Measurements from ENCODE around the gene SYT8. TPM values are rescaled to one million over a fixed set of nuclear protein-coding genes. Genes with fewer than 3 reads are reported as not detected.
"Not testable (repeated sequence)": the region's sequence is repeated elsewhere in the genome, so short reads cannot be mapped to it uniquely, and the experiment has no call there.

The SYT8 gene
- total and polyA plus RNA-seq, 2 donors (not counting 1 experiment from before 2014, with no cell fraction given), result not detected

DNA sequence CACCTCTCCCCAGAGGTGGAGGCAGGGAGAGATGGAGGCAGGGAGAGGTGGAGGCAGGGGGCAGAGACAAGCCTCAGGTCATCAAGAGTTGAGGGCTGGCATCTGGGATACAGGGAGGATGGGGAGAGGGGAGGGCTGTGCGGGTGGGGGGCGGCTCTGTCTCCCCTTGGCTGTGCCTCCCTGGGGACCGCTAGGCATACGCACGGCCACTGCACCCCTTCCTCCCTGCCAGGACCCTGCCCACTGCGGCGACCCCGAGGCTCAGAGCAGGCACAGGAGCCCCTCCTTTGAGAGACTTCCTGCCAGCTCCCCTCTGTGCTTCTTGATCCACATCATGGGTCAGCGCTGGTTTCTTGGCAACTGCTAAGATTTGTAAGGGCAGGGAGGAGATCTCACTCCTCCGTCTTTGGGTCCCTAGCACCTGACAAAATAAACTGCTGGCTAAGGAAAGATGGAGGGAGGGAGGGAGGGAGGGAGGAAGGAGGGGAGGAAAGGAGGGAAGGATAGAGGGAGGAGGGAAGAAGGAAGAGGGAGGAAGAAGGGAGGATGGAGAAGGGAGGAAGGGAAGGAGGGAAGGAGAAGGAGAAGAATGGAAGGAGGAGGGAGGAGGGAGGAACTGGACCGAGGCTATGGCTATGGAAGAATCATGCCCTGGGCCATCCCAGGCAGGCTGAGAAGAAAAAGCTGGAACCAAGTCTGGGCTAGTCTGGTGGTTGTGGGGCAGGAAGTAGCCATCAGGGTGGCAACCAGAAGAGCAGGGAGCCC, 38.4 kb downstream of the SYT8 start:
- intact Hi-C loops (cut with micrococcal nuclease), result no loop called here
- Mint-ChIP-seq H3K27ac (peak overlapping the region; percentile 59), H3K4me3 (no peak overlapping the region), H3K9me3 (ENCODE audit: insufficient read depth) (no peaks in the 10 kb centered on the region), H3K27me3 (no peaks in the 10 kb centered on the region), H3K4me1 (peaks cover 61% of the 10 kb centered on the region)
- Histone ChIP-seq H3K9ac (ENCODE audit: low read length) (no peak overlapping the region), H3K4me2 (replicated peaks; ENCODE audit: low read depth, low read length, poor library complexity, severe bottlenecking) (peak overlapping the region; percentile 12), H3K27ac (ENCODE audit: low read length in 2 of 2) (peak overlapping the region in 1 of 2 donors; percentile 62), H3K27me3 (replicated peaks in 1 of 4; ENCODE audit: control extremely low read depth in 1 of 4, control insufficient read depth in 3 of 4, insufficient read depth in 4 of 4, low read length in 3 of 4) (no peaks in the 10 kb centered on the region), H3K4me3 (ENCODE audit: control extremely low read depth in 1 of 5, extremely low read depth in 1 of 5, insufficient read depth in 1 of 5, low read depth in 2 of 5, low read length in 4 of 5) (no peak overlapping the region), H3K36me3 (replicated peaks in 1 of 2; ENCODE audit: control extremely low read depth in 1 of 2, control insufficient read depth in 1 of 2, extremely low read depth in 1 of 2, insufficient read depth in 2 of 2, low read length in 1 of 2) (peaks cover 0 to 17% of the 10 kb centered on the region in 2 experiments), H3K9me3 (ENCODE audit: control extremely low read depth in 1 of 3, control insufficient read depth in 2 of 3, insufficient read depth in 1 of 3, low read length in 2 of 3) (no peaks in the 10 kb centered on the region), H3K4me1 (ENCODE audit: control insufficient read depth in 2 of 2, insufficient read depth in 2 of 2, low read length in 2 of 2) (peaks cover 34 to 85% of the 10 kb centered on the region in 2 donors), H4K20me1 (ENCODE audit: control insufficient read depth, insufficient read depth, low read length, poor library complexity, severe bottlenecking) (peaks cover 100% of the 10 kb centered on the region), H2AFZ (ENCODE audit: insufficient read depth, low read depth, low read length, poor library complexity, severe bottlenecking) (no peak overlapping the region), H3K79me2 (ENCODE audit: control insufficient read depth, insufficient read depth, low read length) (peaks cover 92% of the 10 kb centered on the region)
- CTCF ChIA-PET, result interaction anchor here (1.1 kb wide), 1 partner anchor 9 kb away, joined by 5 read pairs; no protein-coding TSS in a partner anchor
- TF ChIP-seq, protein P1, sequence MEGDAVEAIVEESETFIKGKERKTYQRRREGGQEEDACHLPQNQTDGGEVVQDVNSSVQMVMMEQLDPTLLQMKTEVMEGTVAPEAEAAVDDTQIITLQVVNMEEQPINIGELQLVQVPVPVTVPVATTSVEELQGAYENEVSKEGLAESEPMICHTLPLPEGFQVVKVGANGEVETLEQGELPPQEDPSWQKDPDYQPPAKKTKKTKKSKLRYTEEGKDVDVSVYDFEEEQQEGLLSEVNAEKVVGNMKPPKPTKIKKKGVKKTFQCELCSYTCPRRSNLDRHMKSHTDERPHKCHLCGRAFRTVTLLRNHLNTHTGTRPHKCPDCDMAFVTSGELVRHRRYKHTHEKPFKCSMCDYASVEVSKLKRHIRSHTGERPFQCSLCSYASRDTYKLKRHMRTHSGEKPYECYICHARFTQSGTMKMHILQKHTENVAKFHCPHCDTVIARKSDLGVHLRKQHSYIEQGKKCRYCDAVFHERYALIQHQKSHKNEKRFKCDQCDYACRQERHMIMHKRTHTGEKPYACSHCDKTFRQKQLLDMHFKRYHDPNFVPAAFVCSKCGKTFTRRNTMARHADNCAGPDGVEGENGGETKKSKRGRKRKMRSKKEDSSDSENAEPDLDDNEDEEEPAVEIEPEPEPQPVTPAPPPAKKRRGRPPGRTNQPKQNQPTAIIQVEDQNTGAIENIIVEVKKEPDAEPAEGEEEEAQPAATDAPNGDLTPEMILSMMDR (IDR thresholded peaks at IDR 0.05), result no peak
- TF ChIP-seq EZH2 (IDR thresholded peaks at IDR 0.05; ENCODE audit: borderline replicate concordance, insufficient read depth, low read depth, low read length, poor library complexity, severe bottlenecking), result no peak
- DNase-seq (no peak), ATAC-seq (ENCODE audit: low read depth) (no peak)
- 86% methylated on average over 7 of the region's 11 CpGs for WGBS (ENCODE audit: insufficient coverage)
- POLR2A ChIA-PET, result interaction anchor here (0.7 kb wide), 1 partner anchor 25 kb away, joined by 7 read pairs; no protein-coding TSS in a partner anchor

DNA sequence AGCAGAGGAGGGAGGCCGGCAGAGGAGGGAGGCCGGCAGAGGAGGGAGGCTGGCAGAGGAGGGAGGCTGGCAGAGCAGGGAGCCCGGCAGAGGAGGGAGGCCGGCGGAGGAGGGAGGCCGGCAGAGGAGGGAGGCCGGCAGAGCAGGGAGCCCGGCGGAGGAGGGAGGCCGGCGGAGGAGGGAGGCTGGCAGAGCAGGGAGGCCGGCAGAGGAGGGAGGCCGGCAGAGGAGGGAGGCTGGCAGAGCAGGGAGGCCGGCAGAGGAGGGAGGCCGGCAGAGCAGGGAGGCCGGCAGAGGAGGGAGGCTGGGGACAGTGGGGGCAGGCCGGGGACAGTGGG, 39.0 kb downstream of the SYT8 start:
- Histone ChIP-seq H3K4me1 (ENCODE audit: control insufficient read depth in 2 of 2, insufficient read depth in 2 of 2, low read length in 2 of 2) (peaks cover 28 to 85% of the 10 kb centered on the region in 2 donors), H4K20me1 (ENCODE audit: control insufficient read depth, insufficient read depth, low read length, poor library complexity, severe bottlenecking) (peaks cover 100% of the 10 kb centered on the region), H3K36me3 (replicated peaks in 1 of 2; ENCODE audit: control extremely low read depth in 1 of 2, control insufficient read depth in 1 of 2, extremely low read depth in 1 of 2, insufficient read depth in 2 of 2, low read length in 1 of 2) (peaks cover 0 to 17% of the 10 kb centered on the region in 2 experiments), H3K79me2 (ENCODE audit: control insufficient read depth, insufficient read depth, low read length) (peaks cover 92% of the 10 kb centered on the region), H3K4me2 (replicated peaks; ENCODE audit: low read depth, low read length, poor library complexity, severe bottlenecking) (peak overlapping the region; percentile 12), H3K27ac (ENCODE audit: low read length in 2 of 2) (peak overlapping the region in 1 of 2 donors; percentile 62)
- H3K9me3 Mint-ChIP-seq (ENCODE audit: insufficient read depth); H3K4me3 ChIP-seq (ENCODE audit: control extremely low read depth in 1 of 5, extremely low read depth in 1 of 5, insufficient read depth in 1 of 5, low read depth in 2 of 5, low read length in 4 of 5); H3K27ac Mint-ChIP-seq; ATAC-seq (ENCODE audit: low read depth); intact Hi-C loops (cut with micrococcal nuclease); H3K27me3 ChIP-seq (replicated peaks in 1 of 4; ENCODE audit: control extremely low read depth in 1 of 4, control insufficient read depth in 3 of 4, insufficient read depth in 4 of 4, low read length in 3 of 4); H3K4me3 Mint-ChIP-seq; H3K9ac ChIP-seq (ENCODE audit: low read length); DNase-seq; H3K27me3 Mint-ChIP-seq; H2AFZ ChIP-seq (ENCODE audit: insufficient read depth, low read depth, low read length, poor library complexity, severe bottlenecking); H3K9me3 ChIP-seq (ENCODE audit: control extremely low read depth in 1 of 3, control insufficient read depth in 2 of 3, insufficient read depth in 1 of 3, low read length in 2 of 3): not testable (repeated sequence)
- ChIA-PET POLR2A (interaction anchor here (0.7 kb wide), 1 partner anchor 26 kb away, joined by 7 read pairs; no protein-coding TSS in a partner anchor), CTCF (interaction anchor here (1.1 kb wide), 1 partner anchor 9 kb away, joined by 5 read pairs; no protein-coding TSS in a partner anchor)
- H3K4me1 Mint-ChIP-seq, result peaks cover 64% of the 10 kb centered on the region
- WGBS (ENCODE audit: insufficient coverage), result 89% methylated on average over 11 of the region's 17 CpGs

DNA sequence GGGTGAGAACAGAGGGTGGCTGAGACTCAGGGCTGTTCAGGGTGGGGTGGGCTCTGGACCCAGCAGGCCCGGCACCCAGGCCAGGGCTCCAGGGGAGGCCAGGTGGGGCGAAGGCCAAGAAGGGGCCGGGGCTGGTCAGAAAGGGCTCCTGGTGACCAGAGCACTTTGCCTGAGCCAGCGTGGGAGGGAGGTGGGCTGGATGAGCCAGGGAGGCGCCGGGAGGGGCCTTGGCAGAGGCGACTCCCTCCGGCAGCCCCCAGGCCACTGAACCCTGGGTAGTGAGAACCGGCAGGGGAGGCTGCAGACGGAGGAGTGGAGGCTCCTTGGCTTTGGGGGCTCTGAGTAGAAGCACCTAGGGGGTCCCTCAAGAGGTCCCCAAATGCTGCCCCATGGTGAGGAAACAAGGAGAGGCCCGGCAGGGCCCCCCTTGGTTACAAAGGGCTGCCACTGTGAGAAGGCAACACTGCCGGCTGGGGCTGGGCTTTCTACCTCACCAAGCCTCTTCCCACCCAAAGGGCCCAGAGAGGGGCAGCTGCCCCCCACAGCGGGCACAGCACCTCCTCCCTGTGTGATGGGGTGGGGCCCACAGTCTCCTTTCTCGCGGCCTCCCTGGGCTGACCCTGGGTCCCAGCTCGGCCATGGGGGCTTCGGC, 39.8 kb downstream of the SYT8 start:
- H3K4me1 ChIP-seq (ENCODE audit: control insufficient read depth in 2 of 2, insufficient read depth in 2 of 2, low read length in 2 of 2), result peaks cover 27 to 83% of the 10 kb centered on the region in 2 donors
- whole genome bisulfite sequencing (ENCODE audit: insufficient coverage), result 91% methylated on average over 16 of the region's 17 CpGs

More for the DNA sequence above, 39.8 kb downstream of the SYT8 start:
- H3K27ac ChIP-seq (ENCODE audit: low read length in 2 of 2); H3K27me3 Mint-ChIP-seq; H3K4me3 Mint-ChIP-seq; CTCF ChIA-PET; POLR2A ChIA-PET; H3K4me2 ChIP-seq (replicated peaks; ENCODE audit: low read depth, low read length, poor library complexity, severe bottlenecking); H2AFZ ChIP-seq (ENCODE audit: insufficient read depth, low read depth, low read length, poor library complexity, severe bottlenecking); H3K9me3 Mint-ChIP-seq (ENCODE audit: insufficient read depth); H3K4me3 ChIP-seq (ENCODE audit: control extremely low read depth in 1 of 5, extremely low read depth in 1 of 5, insufficient read depth in 1 of 5, low read depth in 2 of 5, low read length in 4 of 5); DNase-seq; H3K9ac ChIP-seq (ENCODE audit: low read length); intact Hi-C loops (cut with micrococcal nuclease); H3K27me3 ChIP-seq (replicated peaks in 1 of 4; ENCODE audit: control extremely low read depth in 1 of 4, control insufficient read depth in 3 of 4, insufficient read depth in 4 of 4, low read length in 3 of 4); H3K9me3 ChIP-seq (ENCODE audit: control extremely low read depth in 1 of 3, control insufficient read depth in 2 of 3, insufficient read depth in 1 of 3, low read length in 2 of 3); ATAC-seq (ENCODE audit: low read depth); H3K27ac Mint-ChIP-seq: not testable (repeated sequence)
- Histone ChIP-seq H3K36me3 (replicated peaks in 1 of 2; ENCODE audit: control extremely low read depth in 1 of 2, control insufficient read depth in 1 of 2, extremely low read depth in 1 of 2, insufficient read depth in 2 of 2, low read length in 1 of 2) (peaks cover 0 to 17% of the 10 kb centered on the region in 2 experiments), H4K20me1 (ENCODE audit: control insufficient read depth, insufficient read depth, low read length, poor library complexity, severe bottlenecking) (peaks cover 100% of the 10 kb centered on the region), H3K79me2 (ENCODE audit: control insufficient read depth, insufficient read depth, low read length) (peaks cover 91% of the 10 kb centered on the region)
- peaks cover 62% of the 10 kb centered on the region for H3K4me1 Mint-ChIP-seq

Data from B cell (primary cell).